NCI-H2196 (cell line): ENCODE data around the gene SCARF2.
"Not testable (repeated sequence)": the region's sequence is repeated elsewhere in the genome, so short reads cannot be mapped to it uniquely, and the experiment has no call there.

Experiments used
- DNase-seq: peaks from one replicate; lab custom pipeline; 2025; ENCODE audit not compliant: unreplicated experiment; lab: John Stamatoyannopoulos, UW

The SCARF2 gene, protein sequence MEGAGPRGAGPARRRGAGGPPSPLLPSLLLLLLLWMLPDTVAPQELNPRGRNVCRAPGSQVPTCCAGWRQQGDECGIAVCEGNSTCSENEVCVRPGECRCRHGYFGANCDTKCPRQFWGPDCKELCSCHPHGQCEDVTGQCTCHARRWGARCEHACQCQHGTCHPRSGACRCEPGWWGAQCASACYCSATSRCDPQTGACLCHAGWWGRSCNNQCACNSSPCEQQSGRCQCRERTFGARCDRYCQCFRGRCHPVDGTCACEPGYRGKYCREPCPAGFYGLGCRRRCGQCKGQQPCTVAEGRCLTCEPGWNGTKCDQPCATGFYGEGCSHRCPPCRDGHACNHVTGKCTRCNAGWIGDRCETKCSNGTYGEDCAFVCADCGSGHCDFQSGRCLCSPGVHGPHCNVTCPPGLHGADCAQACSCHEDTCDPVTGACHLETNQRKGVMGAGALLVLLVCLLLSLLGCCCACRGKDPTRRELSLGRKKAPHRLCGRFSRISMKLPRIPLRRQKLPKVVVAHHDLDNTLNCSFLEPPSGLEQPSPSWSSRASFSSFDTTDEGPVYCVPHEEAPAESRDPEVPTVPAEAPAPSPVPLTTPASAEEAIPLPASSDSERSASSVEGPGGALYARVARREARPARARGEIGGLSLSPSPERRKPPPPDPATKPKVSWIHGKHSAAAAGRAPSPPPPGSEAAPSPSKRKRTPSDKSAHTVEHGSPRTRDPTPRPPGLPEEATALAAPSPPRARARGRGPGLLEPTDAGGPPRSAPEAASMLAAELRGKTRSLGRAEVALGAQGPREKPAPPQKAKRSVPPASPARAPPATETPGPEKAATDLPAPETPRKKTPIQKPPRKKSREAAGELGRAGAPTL

DNA sequence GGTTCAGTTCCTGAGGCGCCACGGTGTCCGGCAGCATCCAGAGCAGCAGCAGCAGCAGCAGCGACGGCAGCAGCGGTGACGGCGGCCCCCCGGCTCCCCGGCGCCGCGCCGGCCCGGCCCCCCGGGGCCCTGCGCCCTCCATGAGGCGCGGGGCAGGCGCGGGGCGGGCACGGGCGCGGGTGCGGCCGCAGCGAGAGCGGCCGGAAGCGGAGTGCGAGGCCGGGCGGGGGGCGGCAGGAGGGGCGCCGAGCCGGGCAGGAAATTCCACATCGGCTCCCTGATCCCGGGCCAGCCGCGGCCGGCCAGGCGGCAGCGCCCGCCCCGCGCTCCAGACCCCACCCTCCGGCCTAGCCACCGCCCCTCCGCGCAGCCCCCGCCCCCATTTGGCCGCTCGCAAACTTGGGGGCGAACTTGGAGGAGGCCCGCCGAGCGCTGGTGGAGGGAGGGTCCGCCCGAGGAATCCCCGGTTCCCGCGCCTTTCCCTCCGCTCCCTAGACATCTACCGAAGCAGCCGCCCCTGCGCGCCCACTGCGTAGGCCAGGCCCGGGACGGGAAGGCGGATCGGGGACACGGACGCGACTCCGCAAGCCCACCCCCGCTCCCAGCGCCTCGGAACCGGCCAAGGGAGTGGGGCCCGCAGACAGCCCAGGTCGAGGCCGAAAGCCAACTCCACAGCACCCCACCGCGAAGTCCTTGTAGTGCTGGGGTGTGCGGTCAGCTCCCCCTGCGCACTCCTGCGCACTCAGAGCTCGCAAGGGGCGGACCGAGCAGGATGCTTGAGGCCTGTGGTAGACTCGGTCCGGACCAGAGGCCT, at the start of gene SCARF2:
SCARF2 (minus strand) TSS at position 213 of the 814 bp plus-strand sequence; CDS start at position 142, 71 bp downstream.
- no peak for DNase-seq

DNA sequence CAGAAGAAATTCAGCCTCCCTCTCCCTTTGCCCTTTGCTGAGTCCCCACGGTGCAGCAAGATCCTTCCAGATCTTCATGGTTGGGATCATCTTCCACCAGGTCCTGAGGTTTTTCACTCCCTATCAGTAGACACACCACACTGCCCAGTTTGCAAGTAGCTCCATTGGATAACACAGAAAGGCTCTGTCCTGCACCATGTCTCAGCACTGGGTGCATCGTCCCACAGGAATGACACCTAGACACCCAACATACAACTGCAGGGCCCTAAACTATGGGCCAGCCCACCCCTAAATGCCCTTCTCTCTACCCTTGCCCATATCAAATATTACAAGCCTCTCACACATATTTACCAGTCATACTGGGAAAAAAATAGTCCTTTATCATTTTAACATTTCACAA, 48.6 kb upstream of the SCARF2 start:
- DNase-seq: no peak

DNA sequence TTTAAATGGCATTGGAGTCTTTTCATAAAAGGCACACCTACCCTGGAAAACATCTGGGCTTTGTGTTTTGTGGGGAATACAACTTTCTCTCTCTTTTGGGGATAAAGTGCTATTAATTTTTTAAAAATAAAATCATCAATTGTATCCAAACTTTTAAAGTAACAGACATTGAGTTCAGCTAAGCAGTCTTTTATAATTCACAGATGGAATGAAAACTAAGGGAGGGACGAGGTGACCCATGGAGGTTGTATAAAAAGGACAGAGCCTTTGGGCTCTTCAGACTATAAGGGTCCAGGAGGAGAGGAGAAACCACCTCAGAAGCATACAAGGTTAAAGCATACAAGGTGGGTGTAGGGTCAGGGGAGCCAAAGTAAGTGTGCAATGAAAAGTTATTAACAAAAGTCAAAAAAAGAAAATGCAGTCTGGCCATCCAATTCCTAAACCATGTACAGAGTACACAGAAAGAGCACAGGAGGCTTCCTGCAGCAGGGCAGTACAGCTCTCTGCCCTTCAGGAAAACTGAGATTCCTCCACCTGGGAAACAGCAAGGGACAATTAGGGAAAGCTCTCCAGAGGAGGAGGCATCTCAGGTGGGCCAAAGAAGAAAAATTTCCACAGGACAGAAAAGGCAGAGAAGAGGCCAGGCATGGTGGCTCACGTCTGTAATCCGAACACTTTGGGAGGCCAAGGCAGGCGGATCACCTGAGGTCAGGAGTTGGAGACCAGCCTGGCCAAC, 47.5 kb upstream of the SCARF2 start:
- no peak for DNase-seq

DNA sequence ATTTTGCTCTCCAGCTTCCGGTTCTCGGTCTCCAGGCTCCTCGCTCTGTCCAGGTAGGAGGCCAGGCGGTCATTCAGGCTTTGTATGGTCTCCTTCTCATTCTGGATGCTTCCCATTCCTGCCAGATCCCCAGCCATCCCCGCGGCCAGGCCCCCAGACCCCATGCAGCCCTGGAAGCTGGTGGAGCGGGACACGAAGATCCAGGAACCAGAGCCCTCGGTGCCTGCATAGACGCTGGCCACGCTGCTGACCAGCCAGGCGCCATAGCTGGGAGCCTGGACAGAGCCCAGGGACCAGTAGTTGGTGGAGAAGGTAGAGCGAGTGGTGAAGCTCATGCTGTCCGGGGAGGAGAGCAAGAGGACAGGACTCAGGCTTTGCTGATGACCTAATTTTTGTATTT, 46.1 kb upstream of the SCARF2 start:
- no peak for DNase-seq

DNA sequence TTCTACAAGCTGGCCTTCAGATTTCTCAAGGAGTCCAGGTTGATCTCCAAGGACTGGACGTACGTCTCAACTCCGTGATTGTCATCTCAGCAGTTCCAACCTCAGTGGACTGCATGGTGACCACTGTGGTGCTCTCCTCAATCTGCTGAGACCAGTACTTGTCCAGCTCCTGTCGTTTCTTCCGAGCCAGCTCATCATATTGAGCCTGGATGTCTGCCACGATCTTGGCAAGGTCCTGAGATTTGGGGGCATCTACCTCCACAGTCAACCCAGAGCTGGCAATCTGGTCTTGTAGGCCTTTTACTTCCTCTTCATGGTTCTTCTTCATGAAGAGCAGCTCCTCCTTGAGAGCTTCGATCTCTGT, 45.5 kb upstream of the SCARF2 start:
- not testable (repeated sequence) for DNase-seq

DNA sequence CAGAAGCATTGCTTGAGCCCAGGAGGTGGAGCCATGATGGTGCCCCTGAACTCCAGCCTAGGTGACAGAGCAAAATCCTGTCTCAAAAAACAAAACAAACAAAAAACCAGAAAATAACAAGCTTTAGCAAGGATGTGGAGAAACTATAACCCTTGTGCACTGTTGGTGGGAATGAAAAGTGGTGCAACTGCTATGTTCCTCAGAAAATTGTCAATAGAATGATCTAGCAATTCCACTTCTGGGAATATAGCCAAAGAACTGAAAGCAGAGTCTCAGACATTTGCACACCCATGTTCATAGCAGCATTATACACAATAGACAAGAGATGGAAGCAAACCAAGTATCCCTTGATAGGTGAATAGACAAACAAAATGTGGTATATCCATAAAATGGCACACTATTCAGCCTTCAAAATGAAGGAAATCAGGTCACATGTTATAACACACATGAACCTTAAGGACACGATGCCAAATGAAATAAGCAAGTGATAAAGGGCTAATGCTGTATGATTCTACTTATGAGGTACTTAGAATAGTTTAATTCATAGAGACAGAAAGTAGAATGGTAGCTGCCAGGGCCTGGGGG, 42.1 kb upstream of the SCARF2 start:
- DNase-seq: no peak

DNA sequence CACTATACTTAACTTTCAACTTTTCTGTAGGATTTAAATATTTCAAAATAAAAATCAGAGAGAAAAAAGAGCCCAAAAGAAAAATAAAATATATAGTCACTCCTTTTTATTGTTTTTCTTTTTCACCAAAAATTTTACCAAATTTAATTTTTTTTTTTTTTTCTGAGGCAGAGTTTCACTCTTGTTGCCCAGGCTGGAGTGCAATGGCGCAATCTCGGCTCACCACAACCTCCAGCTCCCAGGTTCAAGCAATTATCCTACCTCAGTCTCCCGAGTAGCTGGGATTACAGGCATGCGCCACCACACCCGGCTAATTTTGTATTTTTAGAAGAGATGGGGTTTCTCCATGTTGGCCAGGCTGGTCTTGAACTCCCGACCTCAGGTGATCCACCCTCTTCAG, 40.4 kb upstream of the SCARF2 start:
- DNase-seq: not testable (repeated sequence)

DNA sequence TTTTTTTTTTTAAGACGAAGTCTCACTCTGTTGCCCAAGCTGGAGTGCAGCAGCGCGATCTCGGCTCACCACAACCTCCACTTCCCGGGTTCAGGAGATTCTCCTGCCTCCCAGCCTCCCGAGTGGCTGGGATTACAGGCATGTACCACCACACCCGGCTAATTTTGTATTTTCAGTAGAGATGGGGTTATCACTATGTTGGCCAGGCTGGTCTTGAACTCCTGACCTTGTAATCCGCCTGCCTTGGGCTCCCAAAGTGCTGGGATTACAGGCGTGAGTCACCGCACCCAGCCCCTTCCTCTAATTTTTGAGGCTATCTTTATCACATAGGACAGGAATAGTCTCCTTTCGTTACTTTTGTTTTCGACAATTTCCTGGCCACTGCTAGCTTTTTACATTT, 37.9 kb upstream of the SCARF2 start:
- not testable (repeated sequence) for DNase-seq

DNA sequence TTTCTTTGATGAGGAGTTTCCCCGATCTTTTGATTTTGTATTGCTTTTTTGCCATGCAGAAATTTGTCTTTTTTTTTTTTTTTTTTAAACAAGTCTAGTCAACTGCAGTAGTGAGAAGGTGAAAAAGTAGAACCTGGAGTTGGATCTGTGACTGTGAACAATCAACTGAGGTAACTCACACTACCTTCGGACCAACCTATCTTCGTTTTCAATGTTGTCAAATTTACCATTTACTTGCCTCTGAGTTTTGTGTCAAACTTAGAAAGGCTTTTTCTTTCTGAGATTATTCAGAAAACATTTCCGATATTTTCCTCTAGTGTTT, 37.5 kb upstream of the SCARF2 start:
- no peak for DNase-seq

DNA sequence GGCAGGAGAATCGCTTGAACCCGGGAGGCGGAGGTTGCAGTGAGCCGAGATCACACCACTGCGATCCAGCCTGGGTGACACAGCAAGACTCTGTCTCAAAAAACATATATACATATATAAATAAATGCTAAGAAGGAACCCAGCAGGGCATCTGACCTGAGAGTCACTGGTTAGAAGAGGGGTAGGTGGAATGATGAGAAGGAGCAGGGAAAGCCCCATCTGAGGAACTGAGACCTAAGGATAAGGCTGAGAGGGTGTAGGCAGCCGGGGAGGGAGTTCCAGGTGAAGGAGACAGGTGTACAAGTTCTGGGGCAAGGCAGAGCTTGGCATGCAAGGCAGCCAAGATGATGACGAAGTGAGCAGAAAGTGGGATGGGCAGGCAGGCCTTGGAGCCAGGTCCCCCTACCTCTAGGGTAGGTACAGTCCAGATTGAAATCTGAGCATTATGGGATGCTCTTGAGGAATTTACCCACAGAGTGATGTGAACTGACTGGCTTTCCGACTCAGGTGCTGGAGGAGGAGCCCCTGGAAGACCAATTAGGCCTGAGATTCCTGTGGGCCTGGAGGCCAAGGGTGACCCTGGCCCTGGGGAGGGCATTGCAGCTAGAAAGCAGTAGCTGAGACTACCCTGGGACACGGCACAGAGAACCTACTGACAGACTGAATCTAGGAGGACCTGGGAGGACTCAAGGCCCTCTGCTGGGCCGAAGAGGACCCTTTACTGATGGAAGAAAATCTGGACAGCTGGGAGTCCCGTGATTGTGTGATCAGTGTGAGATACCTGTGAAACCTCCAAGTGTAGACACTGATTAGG, 35.2 kb upstream of the SCARF2 start:
- no peak for DNase-seq

DNA sequence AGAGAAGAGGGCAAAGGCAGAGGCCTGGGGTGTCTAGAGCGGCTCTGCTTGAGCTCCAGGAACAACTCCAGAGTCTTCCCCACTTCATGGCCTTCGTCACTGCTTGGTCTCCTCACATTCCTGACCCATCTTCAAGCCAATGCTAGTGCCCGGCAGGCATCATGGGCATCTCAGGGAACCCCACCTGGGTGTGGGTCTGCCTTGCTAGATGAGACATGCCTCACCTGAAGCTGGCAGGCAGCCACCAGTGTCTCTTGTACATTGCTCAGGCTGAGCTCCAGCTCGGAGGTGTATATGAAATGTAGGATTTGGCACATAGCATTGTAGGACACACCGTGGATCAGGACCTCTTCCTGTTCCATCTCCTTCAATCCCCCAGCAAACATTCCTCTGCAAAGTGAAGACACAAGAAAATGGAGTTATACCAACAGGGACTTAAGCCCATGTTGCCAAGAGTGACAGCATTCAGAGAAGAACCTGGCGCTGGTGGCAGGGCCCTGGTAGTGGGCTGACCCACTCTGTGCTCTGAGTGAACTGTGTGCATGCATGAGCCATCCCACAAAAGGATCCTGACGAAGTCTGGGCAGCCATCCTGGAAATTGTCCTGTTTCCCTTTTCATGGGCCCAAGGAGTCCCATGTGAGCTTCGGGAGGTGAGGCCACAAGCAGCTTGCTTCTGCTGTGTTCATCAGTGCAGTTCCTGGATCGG, 33.7 kb upstream of the SCARF2 start:
- no peak for DNase-seq

DNA sequence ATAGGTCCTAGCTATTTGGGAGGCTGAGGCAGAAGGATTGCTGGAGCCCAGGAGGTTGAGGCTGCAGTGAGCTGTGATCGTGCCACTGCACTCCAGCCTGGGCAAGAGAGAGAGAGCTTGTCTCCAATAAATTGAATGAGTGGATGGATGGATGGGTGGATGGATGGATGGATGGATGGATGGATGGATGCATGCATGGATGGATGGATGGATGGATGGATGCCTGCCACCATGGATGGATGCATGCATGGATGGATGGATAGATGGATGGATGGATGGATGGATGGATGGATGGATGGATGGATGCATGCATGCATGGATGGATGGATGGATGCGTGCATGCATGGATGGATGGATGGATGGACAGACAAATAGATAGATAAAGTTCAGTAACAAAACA, 32.9 kb upstream of the SCARF2 start:
- not testable (repeated sequence) for DNase-seq

DNA sequence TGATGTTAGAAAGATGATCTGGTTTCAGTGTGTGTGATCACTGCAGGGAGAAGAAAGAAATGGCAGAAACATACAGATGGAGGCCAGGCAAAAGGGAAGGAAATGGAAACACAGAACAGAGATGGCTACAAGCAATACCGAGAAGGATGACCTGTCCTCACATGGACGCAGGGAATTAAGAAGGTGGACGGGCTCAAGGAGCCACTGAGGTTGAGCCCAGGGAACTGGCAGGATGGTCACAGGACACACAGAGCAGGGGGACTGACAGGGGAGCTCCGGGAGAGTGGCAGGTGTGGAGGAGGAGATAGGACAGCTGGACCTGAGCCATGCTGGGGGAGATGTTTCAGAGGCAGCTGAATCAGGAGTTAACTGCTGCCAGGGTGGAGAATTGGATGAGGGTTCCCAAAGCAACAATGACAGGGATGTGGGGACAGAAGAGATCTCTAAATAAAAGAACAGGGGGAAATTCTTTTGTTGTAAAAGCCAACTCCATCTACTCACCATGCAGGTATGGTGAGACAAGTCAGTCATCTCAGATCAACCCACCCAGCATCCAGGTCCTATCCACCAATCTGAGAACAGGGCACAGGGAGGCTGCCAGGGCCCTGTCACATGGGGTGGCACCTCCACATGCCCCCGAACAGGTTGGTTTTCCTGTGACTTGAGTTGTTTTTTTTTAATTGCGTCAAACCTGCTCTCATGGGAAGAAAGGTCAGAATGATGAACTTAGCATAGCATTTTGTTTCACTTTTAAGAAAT, 31.7 kb upstream of the SCARF2 start:
- DNase-seq: no peak

DNA sequence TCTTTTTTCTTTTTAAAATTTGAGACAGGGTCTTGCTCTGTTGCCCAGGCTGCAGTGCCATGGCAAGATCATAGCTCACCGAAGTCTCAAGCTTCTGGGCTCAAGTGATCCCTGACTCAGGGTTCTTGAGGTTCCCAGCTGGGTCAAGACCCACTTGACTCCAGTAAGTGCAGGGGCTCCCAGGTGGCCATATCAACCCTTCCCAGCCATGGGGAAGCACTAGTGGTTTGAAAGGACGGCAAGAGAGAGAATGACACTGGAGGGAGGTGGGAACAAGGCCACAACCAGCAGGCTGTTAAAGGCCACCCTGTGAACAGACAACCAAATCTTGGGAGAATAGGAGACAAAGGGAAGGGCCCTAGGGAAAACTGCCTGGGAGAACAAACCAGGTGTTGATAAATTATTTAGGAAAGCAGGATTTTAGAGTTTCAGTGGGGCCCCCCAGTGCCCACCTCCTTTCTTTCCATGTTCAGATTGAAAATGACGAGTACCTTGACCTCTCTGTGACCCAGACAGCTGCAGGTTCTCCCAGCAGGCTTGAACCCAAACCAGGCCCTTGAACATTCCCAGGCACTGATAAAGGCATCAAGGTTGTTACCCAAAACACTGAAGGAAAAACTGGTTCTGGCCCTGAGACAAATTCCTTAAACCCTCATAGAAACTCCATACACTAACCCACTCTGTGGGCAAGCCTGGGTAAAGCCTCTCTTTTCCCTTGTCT, 29.2 kb upstream of the SCARF2 start:
- no peak for DNase-seq

DNA sequence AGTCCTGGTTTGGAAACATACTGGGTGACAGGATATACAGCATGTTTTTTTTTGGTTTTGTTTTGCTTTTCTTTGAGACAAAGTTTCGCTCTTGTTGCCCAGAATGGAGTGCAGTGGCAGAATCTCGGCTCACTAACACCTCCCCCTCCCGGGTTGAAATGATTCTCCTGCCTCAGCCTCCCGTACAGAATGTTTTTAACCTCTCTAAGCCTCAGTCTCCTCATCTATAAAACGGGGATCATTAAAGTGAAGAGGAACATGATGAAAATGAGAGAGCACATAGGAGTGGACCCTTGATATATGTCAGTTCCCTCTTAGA, 28.1 kb upstream of the SCARF2 start:
- DNase-seq: no peak

DNA sequence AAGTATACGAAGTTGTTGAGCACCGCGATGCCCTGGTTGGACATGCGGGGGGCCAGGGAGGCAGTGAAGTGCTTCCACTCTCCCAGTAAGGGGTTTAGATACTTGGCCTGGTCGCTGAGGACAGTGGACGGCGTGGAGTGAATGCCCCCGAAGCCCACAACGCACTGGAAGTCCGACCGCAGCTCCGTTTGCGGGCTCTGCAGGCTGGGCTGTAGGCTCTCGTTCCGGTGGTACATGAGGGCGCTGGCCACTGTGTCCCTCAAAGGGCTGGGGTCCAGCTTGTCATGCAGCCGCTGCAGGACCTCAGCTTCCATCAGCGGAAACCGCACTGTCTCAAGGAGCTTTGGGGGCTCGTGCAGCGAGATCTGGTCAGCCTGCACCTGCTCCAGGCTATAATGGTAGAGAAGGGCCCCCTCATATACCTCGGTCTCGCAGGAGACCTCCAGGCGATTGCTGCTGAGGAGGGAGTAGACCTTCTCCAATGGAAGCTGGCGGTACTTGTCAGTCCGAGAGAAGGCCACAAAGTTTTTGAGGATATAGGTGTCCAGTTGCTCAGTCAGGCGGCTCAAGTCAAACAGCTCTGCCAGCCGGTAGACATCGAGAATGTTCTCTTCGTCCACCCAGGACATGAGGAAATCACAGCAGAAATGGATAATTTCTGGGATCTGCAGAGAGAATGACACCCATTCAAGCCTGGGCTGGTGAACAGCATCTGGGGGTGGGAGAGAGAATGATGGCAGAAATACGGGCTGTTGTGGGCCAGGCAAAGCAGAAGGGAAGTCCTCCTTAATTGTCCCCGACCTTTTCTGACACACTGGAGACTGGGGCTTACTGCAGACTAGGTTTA, 27.5 kb upstream of the SCARF2 start:
- DNase-seq: no peak

DNA sequence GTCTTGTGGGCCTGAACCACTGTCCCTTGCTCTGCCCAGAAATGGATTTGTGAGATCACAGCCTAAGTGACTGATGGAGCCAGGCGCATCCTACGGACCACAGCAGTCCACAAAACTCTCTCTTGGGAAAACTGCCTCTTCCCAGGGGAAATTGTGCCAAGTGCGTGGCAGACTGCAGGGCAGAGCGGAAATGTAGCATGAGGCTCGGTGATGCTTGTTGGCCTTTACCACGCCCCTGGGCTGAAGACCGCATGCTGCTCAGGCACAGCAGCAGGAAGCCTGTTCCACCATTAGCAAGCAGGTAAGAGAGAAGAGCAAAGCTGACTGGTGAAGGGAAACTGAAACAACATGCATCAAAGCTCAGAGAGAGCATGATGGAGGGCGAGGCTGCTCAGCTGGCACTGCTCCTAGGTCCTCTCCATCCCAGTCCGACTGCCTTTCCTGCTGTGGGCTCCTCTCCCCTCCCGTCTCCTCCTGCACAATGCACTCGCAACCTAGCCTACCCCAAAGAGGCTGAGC, 26.5 kb upstream of the SCARF2 start:
- no peak for DNase-seq
